Skeletal muscle satellite cell (primary cell): ENCODE results near the gene NR1H4. TPM values are rescaled to one million over a fixed set of nuclear protein-coding genes. Genes with fewer than 3 reads are reported as not detected.

Experiments
- H3K27me3 ChIP-seq: 2 replicates; pipeline ENCODE4 v1.7.0; 2013; ENCODE audit warnings: low read length; ENCODE audit not compliant: control insufficient read depth, insufficient read depth
- H3K36me3 ChIP-seq: 2 replicates; pipeline ENCODE4 v1.7.0; 2013; ENCODE audit warnings: mild to moderate bottlenecking, control low read depth, low read length; ENCODE audit not compliant: insufficient read depth
- H3K4me1 ChIP-seq: 2 replicates; pipeline ENCODE4 v1.7.0; 2013; ENCODE audit warnings: low read length; ENCODE audit not compliant: control insufficient read depth, insufficient read depth
- H3K4me2 ChIP-seq: 2 replicates; pipeline ENCODE4 v1.7.0; 2013; ENCODE audit warnings: mild to moderate bottlenecking, low read length
- H3K4me3 ChIP-seq: 2 replicates; pipeline ENCODE4 v1.7.0; 2013; ENCODE audit warnings: low read length
- H3K9ac ChIP-seq: 2 replicates; pipeline ENCODE4 v1.7.0; 2013; ENCODE audit warnings: mild to moderate bottlenecking, low read depth, low read length, moderate library complexity
- H3K9me3 ChIP-seq: replicated peaks from 2 replicates; pipeline ENCODE4 v1.7.0; 2013; ENCODE audit warnings: mild to moderate bottlenecking, control low read depth, low read length
- small RNA-seq: library from RNA; depleted of rRNA; stranded (forward); fragments of <200 nt; gene quantifications from one replicate; pipeline ENCODE3, GENCODE V24; 2012

Gene NR1H4

DNA sequence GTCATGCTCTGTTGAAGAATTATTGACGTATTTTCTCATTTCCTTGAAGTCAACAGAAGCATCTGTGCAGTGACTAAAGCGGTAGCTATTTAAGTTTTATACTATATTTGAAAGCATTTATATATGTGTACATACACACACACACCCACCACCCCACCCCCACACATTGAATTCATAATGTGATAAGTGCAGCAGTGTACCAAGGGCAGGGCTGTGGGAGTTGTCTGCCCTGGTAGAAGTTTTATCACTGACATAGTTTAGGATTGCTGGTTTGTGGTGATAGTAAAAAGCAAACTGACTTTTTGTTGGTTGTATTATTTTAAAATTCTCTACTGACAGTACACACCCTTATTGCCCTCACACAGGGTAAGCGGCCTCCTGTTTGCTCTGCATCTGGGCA, 138.9 kb downstream of the NR1H4 start:
- H3K9ac ChIP-seq = no peak overlapping the region
- no peaks in the 10 kb centered on the region for H3K9me3 ChIP-seq
- H3K36me3 ChIP-seq = no peaks in the 10 kb centered on the region
- H3K4me1 ChIP-seq = no peaks in the 10 kb centered on the region
- no peak overlapping the region for H3K4me3 ChIP-seq
- H3K4me2 ChIP-seq = no peak overlapping the region
- no peaks in the 10 kb centered on the region for H3K27me3 ChIP-seq

Small RNA genes within 50 kb of the gene (small RNA-seq; reads per million reads assigned to genes)
- gene AC010200.2 = not detected
